ENCODE measurements around the gene ABHD17C. TPM values are rescaled to one million over a fixed set of nuclear protein-coding genes. Genes with fewer than 3 reads are reported as not detected.
"Not testable (repeated sequence)": the region's sequence is repeated elsewhere in the genome, so short reads cannot be mapped to it uniquely, and the experiment has no call there.

The ABHD17C gene
- total RNA-seq, 1 donor from 2014 or later: 28.2 TPM

DNA sequence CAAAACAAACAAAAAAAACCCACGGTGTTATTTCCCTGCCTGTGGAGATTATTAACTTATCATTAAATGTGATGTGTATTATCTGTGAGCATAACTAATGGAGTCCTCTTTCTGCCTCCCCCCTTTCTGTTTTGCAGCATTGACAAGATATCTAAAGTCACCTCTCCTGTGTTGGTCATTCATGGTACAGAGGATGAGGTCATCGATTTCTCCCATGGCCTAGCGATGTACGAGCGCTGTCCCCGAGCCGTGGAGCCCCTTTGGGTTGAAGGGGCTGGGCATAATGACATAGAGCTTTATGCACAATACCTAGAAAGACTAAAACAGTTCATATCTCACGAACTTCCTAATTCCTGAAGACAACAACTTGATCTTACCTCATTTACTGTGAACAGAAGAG lies 58.9 kb downstream of the ABHD17C start:
- Histone ChIP-seq H3K4me3 (no peak overlapping the region), H3K4me1 (no peaks in the 10 kb centered on the region), H3K36me3 (peaks cover 27% of the 10 kb centered on the region), H3K9me3 (no peaks in the 10 kb centered on the region), H3K27ac (no peak overlapping the region), H3K27me3 (ENCODE audit: low read depth) (no peaks in the 10 kb centered on the region)
- TF ChIP-seq, protein P1, sequence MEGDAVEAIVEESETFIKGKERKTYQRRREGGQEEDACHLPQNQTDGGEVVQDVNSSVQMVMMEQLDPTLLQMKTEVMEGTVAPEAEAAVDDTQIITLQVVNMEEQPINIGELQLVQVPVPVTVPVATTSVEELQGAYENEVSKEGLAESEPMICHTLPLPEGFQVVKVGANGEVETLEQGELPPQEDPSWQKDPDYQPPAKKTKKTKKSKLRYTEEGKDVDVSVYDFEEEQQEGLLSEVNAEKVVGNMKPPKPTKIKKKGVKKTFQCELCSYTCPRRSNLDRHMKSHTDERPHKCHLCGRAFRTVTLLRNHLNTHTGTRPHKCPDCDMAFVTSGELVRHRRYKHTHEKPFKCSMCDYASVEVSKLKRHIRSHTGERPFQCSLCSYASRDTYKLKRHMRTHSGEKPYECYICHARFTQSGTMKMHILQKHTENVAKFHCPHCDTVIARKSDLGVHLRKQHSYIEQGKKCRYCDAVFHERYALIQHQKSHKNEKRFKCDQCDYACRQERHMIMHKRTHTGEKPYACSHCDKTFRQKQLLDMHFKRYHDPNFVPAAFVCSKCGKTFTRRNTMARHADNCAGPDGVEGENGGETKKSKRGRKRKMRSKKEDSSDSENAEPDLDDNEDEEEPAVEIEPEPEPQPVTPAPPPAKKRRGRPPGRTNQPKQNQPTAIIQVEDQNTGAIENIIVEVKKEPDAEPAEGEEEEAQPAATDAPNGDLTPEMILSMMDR (IDR thresholded peaks at IDR 0.05): no peak
- DNase-seq (no peak), ATAC-seq (no peak)
- intact Hi-C loops (cut with DNase I): no loop called here

DNA sequence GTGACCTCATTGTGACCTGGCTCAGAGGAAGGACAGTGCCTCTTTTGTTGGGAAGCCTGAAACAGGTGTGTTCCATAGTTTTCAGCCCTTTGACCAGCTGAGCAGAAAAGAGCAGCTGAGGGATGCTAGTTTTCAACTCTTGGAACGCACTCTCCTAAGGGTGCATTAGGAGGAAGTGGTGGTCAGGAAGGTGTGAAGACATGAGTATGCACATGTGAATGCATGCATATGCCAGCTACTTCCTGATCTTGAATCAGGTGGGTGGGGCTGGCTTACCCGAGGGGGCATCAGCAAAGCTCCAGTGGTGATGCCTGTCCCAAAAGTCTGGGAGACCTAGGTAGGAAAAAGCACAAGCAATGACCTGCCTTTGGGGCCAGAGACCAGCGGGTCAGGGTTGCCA lies 60.8 kb downstream of the ABHD17C start:
- intact Hi-C loops (cut with DNase I): no loop called here
- Histone ChIP-seq H3K9me3 (no peaks in the 10 kb centered on the region), H3K36me3 (peaks cover 17% of the 10 kb centered on the region), H3K4me1 (no peaks in the 10 kb centered on the region), H3K4me3 (no peak overlapping the region), H3K27ac (no peak overlapping the region), H3K27me3 (ENCODE audit: low read depth) (no peaks in the 10 kb centered on the region)
- no peak for ATAC-seq
- DNase-seq: no peak
- TF ChIP-seq, protein P1 (IDR thresholded peaks at IDR 0.05): no peak

DNA sequence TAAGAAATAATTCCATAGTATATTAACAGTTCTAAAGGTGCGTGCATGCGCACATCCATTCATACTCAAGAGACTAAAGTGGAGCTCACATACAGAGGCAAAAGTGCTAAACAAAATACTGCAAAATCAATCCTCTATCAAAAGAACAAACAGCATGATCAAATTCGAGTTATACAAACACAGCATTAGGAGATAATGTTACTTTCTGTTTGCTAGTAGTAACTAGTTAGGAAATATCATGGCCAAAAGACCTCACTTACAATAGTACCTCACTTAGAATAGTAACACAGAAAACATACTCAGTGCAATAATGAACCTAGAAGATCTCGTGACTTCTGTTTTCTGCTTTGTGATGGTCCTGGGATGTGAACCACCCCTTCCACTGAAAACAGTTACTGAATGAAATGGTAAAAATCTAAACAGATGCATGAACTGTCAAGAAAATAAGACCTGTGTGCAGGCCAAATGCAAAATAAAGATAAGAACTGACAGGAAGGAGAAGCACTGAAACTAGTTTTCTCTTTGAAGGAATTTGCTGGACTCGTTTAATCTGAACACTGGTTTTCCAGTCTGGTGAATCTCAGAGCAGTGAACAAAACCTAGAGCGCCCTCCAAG lies 63.1 kb downstream of the ABHD17C start:
- no peak overlapping the region for H3K4me3 ChIP-seq
- DNase-seq (no peak), ATAC-seq (no peak)
- no peaks in the 10 kb centered on the region for H3K9me3 ChIP-seq
- peaks cover 14% of the 10 kb centered on the region for H3K36me3 ChIP-seq
- TF ChIP-seq, protein P1 (IDR thresholded peaks at IDR 0.05): no peak
- H3K4me1 ChIP-seq: no peaks in the 10 kb centered on the region
- no peak overlapping the region for H3K27ac ChIP-seq
- no peaks in the 10 kb centered on the region for H3K27me3 ChIP-seq (ENCODE audit: low read depth)
- intact Hi-C loops (cut with DNase I): no loop called here

DNA sequence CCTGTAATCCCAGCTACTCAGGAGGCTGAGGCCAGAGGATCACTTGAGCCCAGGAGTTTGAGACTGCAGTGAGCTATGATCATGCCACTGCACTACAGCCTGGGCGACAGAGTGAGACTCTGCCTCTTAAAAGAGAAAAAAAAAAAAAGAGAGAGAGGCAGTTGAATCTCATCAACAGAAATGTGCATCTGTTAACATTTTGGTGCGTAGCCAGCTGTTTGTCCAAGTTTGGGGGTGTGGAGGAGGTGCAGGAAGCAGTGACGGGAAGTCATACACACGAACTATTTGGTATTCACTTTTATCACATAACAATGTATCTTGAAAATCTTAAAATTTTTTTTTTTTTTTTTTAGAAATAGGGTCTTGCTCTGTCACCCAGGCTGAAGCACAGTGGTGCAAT lies 65.8 kb downstream of the ABHD17C start:
- Histone ChIP-seq H3K27ac (no peak overlapping the region), H3K4me1 (no peaks in the 10 kb centered on the region), H3K27me3 (ENCODE audit: low read depth) (no peaks in the 10 kb centered on the region), H3K36me3 (peaks cover 2% of the 10 kb centered on the region), H3K4me3 (no peak overlapping the region), H3K9me3 (no peaks in the 10 kb centered on the region)
- DNase-seq: no peak
- no peak for ATAC-seq
- intact Hi-C loops (cut with DNase I): no loop called here
- TF ChIP-seq, protein P1 (IDR thresholded peaks at IDR 0.05): no peak

- DNase-seq: no peak
- no peaks in the 10 kb centered on the region for H3K4me1 ChIP-seq
- intact Hi-C loops (cut with DNase I): no loop called here
- H3K36me3 ChIP-seq: no peaks in the 10 kb centered on the region
- no peak for ATAC-seq
- no peaks in the 10 kb centered on the region for H3K9me3 ChIP-seq
- no peak overlapping the region for H3K4me3 ChIP-seq
- H3K27ac ChIP-seq: no peak overlapping the region
- H3K27me3 ChIP-seq (ENCODE audit: low read depth): no peaks in the 10 kb centered on the region
- TF ChIP-seq, protein P1 (IDR thresholded peaks at IDR 0.05): no peak
Observed at GRCh38 chr15:80761754-80762153, 66.6 kb downstream of the ABHD17C start.

- DNase-seq; intact Hi-C loops (cut with DNase I); H3K4me3 ChIP-seq; H3K27ac ChIP-seq; H3K36me3 ChIP-seq; H3K9me3 ChIP-seq; H3K27me3 ChIP-seq (ENCODE audit: low read depth); ATAC-seq; H3K4me1 ChIP-seq: not testable (repeated sequence)
Observed at GRCh38 chr15:80763235-80763634, 68.1 kb downstream of the ABHD17C start.

Data from lower lobe of right lung (tissue), 2 donors.